Heart left ventricle (tissue), 16 donors: ENCODE measurements around the gene EML1. TPM values are rescaled to one million over a fixed set of nuclear protein-coding genes. Genes with fewer than 3 reads are reported as not detected.
A peak's percentile ranks its signal among the peaks of the same experiment; 100 is the strongest.

Source experiments
- ATAC-seq, 4 donors: fragments of 200-7000 bp; cut with Tn5 transposase; one replicate each; pipeline ENCODE4 v1.9.1; 2020 to 2022; ENCODE audit warnings: moderate library complexity in 4 of 4, mild to moderate bottlenecking in 3 of 4, moderate number of reproducible peaks in 1 of 4
- DNase-seq, 5 donors: peaks; one replicate each; pipeline ENCODE4 v3.0.0-alpha.2; 2020
- H3K27ac ChIP-seq, 12 donors: fragments of 200-600 bp; sonication (generic) in 4 of 12; one replicate each; pipeline versions ENCODE4 v1.5.0 to v1.8.0; 2016 to 2022; ENCODE audit warnings: mild to moderate bottlenecking in 2 of 12
- H3K27me3 ChIP-seq, 9 donors: fragments of 200-600 bp; sonication (generic) in 2 of 9; one replicate each; pipeline versions ENCODE4 v1.5.1 to v1.8.0; 2016 to 2022; ENCODE audit warnings: mild to moderate bottlenecking in 3 of 9
- H3K36me3 ChIP-seq, 9 donors: fragments of 200-600 bp; sonication (generic) in 2 of 9; one replicate each; pipeline versions ENCODE4 v1.5.0 to v1.8.0; 2018 to 2022; ENCODE audit warnings: mild to moderate bottlenecking in 2 of 9
- H3K4me1 ChIP-seq, 12 donors: fragments of 200-600 bp; sonication (generic) in 4 of 12; one replicate each; pipeline versions ENCODE4 v1.5.0 to v1.8.0; 2016 to 2022; ENCODE audit warnings: mild to moderate bottlenecking in 3 of 12
- H3K4me3 ChIP-seq, 12 donors: fragments of 200-600 bp; sonication (generic) in 4 of 12; one replicate each; pipeline versions ENCODE4 v1.5.0 to v1.8.0; 2017 to 2022; ENCODE audit warnings: mild to moderate bottlenecking in 9 of 12, moderate library complexity in 4 of 12
- H3K9me3 ChIP-seq, 12 donors: fragments of 200-600 bp; sonication (generic) in 4 of 12; one replicate each; pipeline versions ENCODE4 v1.5.0 to v1.8.0; 2016 to 2022; ENCODE audit warnings: mild to moderate bottlenecking in 1 of 12
- POLR2A ChIP-seq, 2 donors: fragments of 450-650 bp; IDR thresholded peaks; one replicate each; pipeline ENCODE4 v1.6.1; 2017; ENCODE audit warnings: antibody characterized with exemption in 2 of 2, mild to moderate bottlenecking in 2 of 2, moderate library complexity in 2 of 2
- WGBS, 4 donors: extraction: QIAGEN DNeasy Blood & Tissue Kit in 2 of 4; methylation state at CpG; one replicate each; pipeline versions ENCODE4 v1.1.5 to v1.1.7; 2013 to 2018; 5-methylcytosine and 5-hydroxymethylcytosine counted together
- intact Hi-C, 10 donors: fragments of 100-400 bp; cut with DNase I; formaldehyde crosslinking; loops; one replicate each; pipeline versions ENCODE4 v1.11.1 to v1.14.2; 2022
- polyA plus RNA-seq, 2 donors: library from polyadenylated mRNA; stranded (reverse); fragments of 200-250 nt; gene quantifications; one replicate each; pipeline ENCODE4 v1.2.3, GENCODE V29; 2013
- total RNA-seq, 9 donors: library from RNA; depleted of rRNA in 2 of 9; stranded (reverse); fragments of >200 nt in 2 of 9; fragmentation: NEBNext Ultra II Directional in 3 of 9; extraction: Animal tissue kit (Norgen Biotek cat#: 25700) in 3 of 9; gene quantifications; one replicate each; pipeline versions ENCODE4 v1.1.0 to v1.2.4, GENCODE V29; 2016 to 2023
- TF ChIP-seq, protein P1 (sequence below), 12 donors: fragments of 200-600 bp; sonication (generic) in 4 of 12; IDR thresholded peaks; one replicate each; pipeline versions ENCODE4 v1.5.0 to v1.8.0; 2018 to 2022; ENCODE audit warnings: antibody characterized with exemption in 12 of 12, mild to moderate bottlenecking in 5 of 12
- donor health status: ischemic (EF 13 %, LVEDD 7.1; RV severe dilation, severe dysfunction).
- donor health status: healthy with polysubstance abuse.
- donor health status: DM: no; HTN: yes; CAD: no.
- donor health status: DM: no; HTN: no; CAD: no.
- donor health status: ischemic (EF 25% LVEDD 6.9; RV normal size, moderate dysfunction).
- donor health status: ischemic (EF 25% LVEDD 5.7; RV mildly dilated, moderate dysfunction).
- donor health status: healthy.
- donor health status: DM: yes; HTN: yes; CAD: no.
- donor health status: ischemic (EF 35%, LVEDD 5.7; RV mildly dilated, moderate dysfunction).
- donor health status: nonischemic (EF 11% LVEDD 7.7; RV severe dilation, severe dysfunction).
- donor health status: DM: yes; HTN: yes; CAD: no.
- donor health status: PGD.
- donor health status: ischemic (EF 29% LVEDD 5.4; RV normal size, mild dysfunction).
- donor health status: nonischemic (EF 23%, LVEDD 6.1; RV moderate dilation, normal function).

Gene EML1
- total and polyA plus RNA-seq, 11 donors, result 7.4 to 49.7 (median 39.3) TPM

DNA sequence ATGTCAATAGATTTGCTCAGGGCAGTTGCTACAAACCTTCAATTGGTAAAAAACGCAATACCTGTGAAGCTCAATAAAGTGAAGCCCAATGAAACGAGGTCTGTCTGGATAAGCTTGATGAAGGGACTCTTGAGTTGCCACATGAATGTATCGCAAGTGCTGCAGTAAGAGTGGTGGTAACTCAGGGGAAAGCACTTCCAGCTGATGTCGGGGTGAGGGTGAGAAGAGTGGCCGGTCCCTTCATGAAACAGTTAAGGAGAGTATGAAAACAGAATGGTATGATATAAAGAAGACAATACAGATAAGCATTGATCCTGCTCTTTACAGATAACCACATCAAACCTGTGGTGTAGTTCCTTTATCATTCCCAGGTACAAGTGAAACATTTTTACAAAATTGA, 188.6 kb downstream of the EML1 start:
- Histone ChIP-seq H3K4me3 (no peak overlapping the region), H3K4me1 (peaks cover 0 to 20% (median 2%) of the 10 kb centered on the region in 12 donors), H3K9me3 (peaks cover 0 to 5% (median 0%) of the 10 kb centered on the region in 12 donors), H3K36me3 (no peaks in the 10 kb centered on the region), H3K27ac (no peak overlapping the region), H3K27me3 (no peaks in the 10 kb centered on the region)
- no peak for TF ChIP-seq POLR2A (IDR thresholded peaks at IDR 0.05)
- TF ChIP-seq, protein P1, sequence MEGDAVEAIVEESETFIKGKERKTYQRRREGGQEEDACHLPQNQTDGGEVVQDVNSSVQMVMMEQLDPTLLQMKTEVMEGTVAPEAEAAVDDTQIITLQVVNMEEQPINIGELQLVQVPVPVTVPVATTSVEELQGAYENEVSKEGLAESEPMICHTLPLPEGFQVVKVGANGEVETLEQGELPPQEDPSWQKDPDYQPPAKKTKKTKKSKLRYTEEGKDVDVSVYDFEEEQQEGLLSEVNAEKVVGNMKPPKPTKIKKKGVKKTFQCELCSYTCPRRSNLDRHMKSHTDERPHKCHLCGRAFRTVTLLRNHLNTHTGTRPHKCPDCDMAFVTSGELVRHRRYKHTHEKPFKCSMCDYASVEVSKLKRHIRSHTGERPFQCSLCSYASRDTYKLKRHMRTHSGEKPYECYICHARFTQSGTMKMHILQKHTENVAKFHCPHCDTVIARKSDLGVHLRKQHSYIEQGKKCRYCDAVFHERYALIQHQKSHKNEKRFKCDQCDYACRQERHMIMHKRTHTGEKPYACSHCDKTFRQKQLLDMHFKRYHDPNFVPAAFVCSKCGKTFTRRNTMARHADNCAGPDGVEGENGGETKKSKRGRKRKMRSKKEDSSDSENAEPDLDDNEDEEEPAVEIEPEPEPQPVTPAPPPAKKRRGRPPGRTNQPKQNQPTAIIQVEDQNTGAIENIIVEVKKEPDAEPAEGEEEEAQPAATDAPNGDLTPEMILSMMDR (IDR thresholded peaks at IDR 0.05), result no peak
- no peak for DNase-seq
- ATAC-seq, result no peak
- 78 to 88% (median 82%) methylated on average over 5 of the region's 5 CpGs for whole genome bisulfite sequencing, 4 donors
- intact Hi-C loops, result loop anchor here (1.0 to 10.0 kb wide), 10 partner anchors 40 to 395 kb away; partner anchors contain the start of gene WDR25 (in 4 of the 10)

DNA sequence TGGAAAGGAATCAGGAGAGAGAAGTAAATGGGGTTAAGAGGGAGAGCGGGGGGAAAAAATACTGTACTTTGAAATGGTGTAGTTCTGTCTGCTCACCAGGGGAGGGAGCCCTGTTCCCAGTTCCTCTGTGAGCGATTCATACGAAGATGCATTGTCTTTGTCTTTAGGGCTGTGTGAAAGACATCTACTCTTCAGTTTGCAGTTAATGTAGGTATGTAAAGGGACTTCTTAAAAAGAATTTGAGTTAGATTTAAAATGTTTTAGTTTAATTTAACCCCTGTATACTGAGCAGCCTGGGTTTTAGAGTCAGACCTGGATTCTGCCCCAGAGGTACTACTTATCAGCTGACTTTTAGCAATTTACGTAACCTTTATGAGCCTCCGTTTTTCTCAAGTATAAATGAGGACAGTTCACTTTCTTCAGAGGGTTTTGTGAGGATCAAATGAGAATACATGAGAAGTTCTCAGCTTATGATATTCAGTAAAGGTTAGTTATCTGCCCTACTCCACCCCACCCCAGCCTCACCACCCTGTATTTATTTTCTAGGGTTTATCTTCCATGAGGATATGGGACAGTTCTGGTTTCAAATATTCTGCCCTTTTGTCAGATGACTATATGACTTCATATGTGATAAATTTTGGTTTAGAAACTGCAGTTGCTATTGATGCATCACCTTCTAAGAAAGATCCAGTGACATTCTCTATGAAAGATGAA, 189.5 kb downstream of the EML1 start:
- H3K4me1 ChIP-seq, result peaks cover 0 to 20% (median 2%) of the 10 kb centered on the region in 12 donors
- no peak for TF ChIP-seq POLR2A (IDR thresholded peaks at IDR 0.05)
- TF ChIP-seq, protein P1 (IDR thresholded peaks at IDR 0.05), result peak; percentile 78 to 94 (median 90)
- 27 to 34% (median 31%) methylated on average over 5 of the region's 5 CpGs for WGBS, 4 donors
- no peaks in the 10 kb centered on the region for H3K36me3 ChIP-seq
- intact Hi-C loops, result loop anchor here (1.0 to 10.0 kb wide), 10 partner anchors 40 to 395 kb away; partner anchors contain the start of gene WDR25 (in 4 of the 10)
- H3K4me3 ChIP-seq, result no peak overlapping the region
- H3K27me3 ChIP-seq, result no peaks in the 10 kb centered on the region
- H3K9me3 ChIP-seq, result peaks cover 0 to 6% (median 0%) of the 10 kb centered on the region in 12 donors
- peak; percentile 77 to 92 (median 89) for ATAC-seq
- H3K27ac ChIP-seq, result no peak overlapping the region
- DNase-seq, result peak in 3 of 5 donors; percentile 48 to 59 (median 57)

DNA sequence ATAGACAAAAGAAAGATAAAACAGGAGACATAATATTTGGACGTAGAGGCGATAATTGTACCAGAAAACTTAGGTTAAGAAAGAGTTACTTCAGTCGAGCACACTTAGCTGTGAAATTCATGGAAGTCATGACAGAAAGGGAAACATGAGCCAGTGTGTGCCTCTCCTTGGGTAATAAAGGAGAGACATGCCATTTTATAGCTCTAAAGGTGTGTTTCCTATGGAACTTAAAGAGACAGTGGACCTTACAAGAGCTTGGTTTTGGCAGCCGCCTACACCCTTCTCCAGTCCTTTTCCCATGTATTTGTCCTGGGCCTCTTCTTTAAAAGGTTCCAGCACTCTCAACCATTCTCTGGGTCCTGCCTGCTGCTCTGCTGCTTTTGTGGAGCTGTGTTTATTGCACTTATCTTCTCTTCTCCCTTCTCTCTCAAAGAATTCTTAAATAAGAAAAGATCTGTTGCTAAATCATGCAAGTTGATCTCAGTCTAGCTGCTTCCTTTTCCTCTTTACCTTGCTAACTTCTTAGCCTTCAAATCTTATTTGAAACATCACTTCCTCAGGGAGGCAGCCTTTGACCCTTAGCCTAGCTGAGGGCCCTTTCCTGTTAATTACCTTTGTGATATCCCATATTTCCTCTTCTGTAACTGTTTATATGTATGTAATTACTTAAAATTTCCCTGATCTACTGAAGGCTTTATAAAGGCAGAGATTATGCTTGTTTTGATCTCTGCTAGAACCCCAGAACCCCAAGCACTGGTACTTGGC, 190.2 kb downstream of the EML1 start:
- no peak overlapping the region for H3K27ac ChIP-seq
- DNase-seq (no peak), ATAC-seq (no peak)
- H3K4me1 ChIP-seq, result peaks cover 0 to 20% (median 2%) of the 10 kb centered on the region in 12 donors
- H3K4me3 ChIP-seq, result no peak overlapping the region
- intact Hi-C loops, result loop anchor here in 9 of 10 donors (2.0 to 10.0 kb wide), 7 partner anchors 39 to 394 kb away; partner anchors contain the start of gene WDR25 (in 4 of the 9)
- peaks cover 0 to 6% (median 0%) of the 10 kb centered on the region in 12 donors for H3K9me3 ChIP-seq
- H3K27me3 ChIP-seq, result no peaks in the 10 kb centered on the region
- WGBS, 4 donors, result 83 to 85% (median 84%) methylated on average over 4 of the region's 4 CpGs
- no peaks in the 10 kb centered on the region for H3K36me3 ChIP-seq
- TF ChIP-seq, protein P1 (IDR thresholded peaks at IDR 0.05), result no peak
- TF ChIP-seq POLR2A (IDR thresholded peaks at IDR 0.05), result no peak

- peaks cover 0 to 6% (median 0%) of the 10 kb centered on the region in 12 donors for H3K9me3 ChIP-seq
- no peak overlapping the region for H3K4me3 ChIP-seq
- peaks cover 0 to 20% (median 2%) of the 10 kb centered on the region in 12 donors for H3K4me1 ChIP-seq
- H3K36me3 ChIP-seq, result no peaks in the 10 kb centered on the region
- no peaks in the 10 kb centered on the region for H3K27me3 ChIP-seq
- intact Hi-C loops, result loop anchor here in 7 of 10 donors (5.0 to 10.0 kb wide), 5 partner anchors 38 to 393 kb away; partner anchors contain the start of gene WDR25 (in 4 of the 7)
- no peak for TF ChIP-seq POLR2A (IDR thresholded peaks at IDR 0.05)
- TF ChIP-seq, protein P1 (IDR thresholded peaks at IDR 0.05), result no peak
- DNase-seq, result no peak
- no peak for ATAC-seq
- no peak overlapping the region for H3K27ac ChIP-seq
- 57 to 68% (median 61%) methylated on average over 3 of the region's 3 CpGs for WGBS, 4 donors
Observed at GRCh38 chr14:99984036-99984435, 190.8 kb downstream of the EML1 start.
